WTC11 (cell line): ENCODE measurements around the gene LAMC2.

Experiments used
- ATF3 ChIP-seq: sonication (generic); formaldehyde crosslinking; conservative IDR thresholded peaks from 2 replicates; pipeline ENCODE4 v1.8.1; 2022; ENCODE audit warnings: mild to moderate bottlenecking, missing genetic modification reagents
- CBFB ChIP-seq: sonication (generic); formaldehyde crosslinking; IDR thresholded peaks from 2 replicates; pipeline ENCODE4 v1.8.1; 2022; ENCODE audit warnings: mild to moderate bottlenecking, low read depth, missing genetic modification reagents
- CDX4 ChIP-seq: fragments of 250-450 bp; sonication (Bioruptor Pico); IDR thresholded peaks from 2 replicates; pipeline ENCODE4 v1.9.0; 2021; ENCODE audit warnings: moderate library complexity, mild to moderate bottlenecking, inconsistent platforms, borderline replicate concordance
- CTCF ChIP-seq: fragments of 200-600 bp; IDR thresholded peaks from 2 replicates; pipeline ENCODE4 v1.8.0; 2022; ENCODE audit warnings: antibody characterized with exemption
- JUN ChIP-seq: sonication (generic); formaldehyde crosslinking; IDR thresholded peaks from 2 replicates; pipeline ENCODE4 v1.8.0; 2023; ENCODE audit warnings: mild to moderate bottlenecking, missing genetic modification reagents
- KAT7 ChIP-seq: sonication (generic); formaldehyde crosslinking; IDR thresholded peaks from 2 replicates; pipeline ENCODE4 v1.8.1; 2023; ENCODE audit warnings: missing genetic modification reagents, mild to moderate bottlenecking, borderline replicate concordance
- MAX ChIP-seq: sonication (generic); formaldehyde crosslinking; IDR thresholded peaks from 2 replicates; pipeline ENCODE4 v1.8.0; 2022; ENCODE audit warnings: mild to moderate bottlenecking, missing genetic modification reagents
- MXD4 ChIP-seq: fragments of 250-450 bp; sonication (Bioruptor Pico); IDR thresholded peaks from 2 replicates; pipeline ENCODE4 v1.8.0; 2021; ENCODE audit warnings: mild to moderate bottlenecking, moderate library complexity, borderline replicate concordance
- SP1 ChIP-seq: sonication (generic); formaldehyde crosslinking; conservative IDR thresholded peaks from 2 replicates; pipeline ENCODE4 v1.8.1; 2022; ENCODE audit warnings: missing genetic modification reagents
- USF2 ChIP-seq: sonication (generic); formaldehyde crosslinking; IDR thresholded peaks from 2 replicates; pipeline ENCODE4 v1.8.1; 2023; ENCODE audit warnings: mild to moderate bottlenecking, missing genetic modification reagents, moderate library complexity

GRCh38 chr1:183259924-183260323 is 73.9 kb downstream of the LAMC2 start:
- TF ChIP-seq CDX4 (no peak), KAT7 (CRISPR knock-in tag) (no peak), CBFB (no peak), CTCF (no peak), SP1 (CRISPR knock-in tag) (no peak), MAX (CRISPR knock-in tag) (no peak), USF2 (CRISPR knock-in tag) (no peak), MXD4 (no peak), JUN (CRISPR knock-in tag) (no peak), ATF3 (CRISPR knock-in tag) (no peak)
